ENCODE measurements around the gene ARID5B.

The ARID5B gene

DNA sequence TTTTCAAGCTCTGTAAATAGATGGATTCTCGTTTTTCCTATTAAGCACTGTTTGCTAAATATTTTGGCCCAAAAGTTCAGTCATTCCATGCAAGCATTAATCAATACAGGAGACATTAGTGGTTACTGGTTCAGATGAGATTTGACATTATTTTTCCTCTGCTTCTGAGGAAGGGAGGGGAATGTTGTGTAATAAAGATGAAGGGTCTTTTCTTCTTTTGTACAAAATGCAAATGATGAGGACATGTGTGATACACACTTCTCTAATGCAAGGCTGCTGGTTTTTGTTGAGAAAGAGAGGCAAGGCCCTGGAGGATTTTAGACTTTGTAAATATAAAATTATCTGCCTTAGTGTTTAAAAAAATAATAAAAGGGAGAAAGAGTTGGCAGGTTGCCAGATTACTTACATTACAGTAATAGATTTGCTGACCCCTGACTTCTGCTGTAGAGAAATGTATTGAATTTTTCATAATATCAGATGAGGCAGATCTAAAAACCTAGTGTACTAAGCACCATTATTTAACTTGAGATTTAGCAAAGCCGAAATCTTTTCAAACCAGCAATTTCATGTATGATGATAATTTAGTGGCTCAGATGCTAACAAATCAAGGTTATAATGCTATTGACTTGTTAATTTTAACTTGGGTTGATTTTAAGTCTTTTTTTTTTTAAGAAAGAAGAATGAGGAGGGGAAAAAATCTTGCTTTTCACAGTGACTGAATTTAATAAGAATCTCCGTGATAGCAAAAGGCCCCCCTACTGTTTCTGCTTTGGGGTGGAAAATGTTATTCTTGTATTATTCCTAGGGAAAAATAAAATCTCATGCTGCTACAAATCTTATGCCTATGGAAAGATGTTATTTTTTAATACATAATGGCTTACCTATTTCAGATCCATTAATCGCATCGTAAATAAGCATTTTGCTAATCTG is 180.1 kb downstream of the ARID5B start:
- DNase-seq: no peak

DNA sequence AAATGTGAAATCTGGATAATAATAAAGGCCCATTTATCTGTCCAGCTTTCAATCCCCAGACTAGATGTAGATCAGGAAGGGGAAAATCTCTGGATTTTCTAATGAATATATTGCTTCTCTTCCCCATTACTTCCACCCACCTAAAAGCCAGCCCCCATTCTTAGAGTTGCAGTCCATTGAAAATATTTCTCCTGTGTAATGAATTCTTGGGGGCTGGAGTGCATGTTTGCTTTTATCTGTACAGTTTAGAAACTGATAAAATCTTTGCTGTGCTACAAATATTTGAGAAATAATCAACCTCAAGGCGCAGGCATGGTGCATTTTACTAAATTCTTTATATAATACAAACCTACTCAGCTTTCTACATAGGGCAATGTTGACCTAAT is 180.8 kb downstream of the ARID5B start:
- no peak for DNase-seq

DNA sequence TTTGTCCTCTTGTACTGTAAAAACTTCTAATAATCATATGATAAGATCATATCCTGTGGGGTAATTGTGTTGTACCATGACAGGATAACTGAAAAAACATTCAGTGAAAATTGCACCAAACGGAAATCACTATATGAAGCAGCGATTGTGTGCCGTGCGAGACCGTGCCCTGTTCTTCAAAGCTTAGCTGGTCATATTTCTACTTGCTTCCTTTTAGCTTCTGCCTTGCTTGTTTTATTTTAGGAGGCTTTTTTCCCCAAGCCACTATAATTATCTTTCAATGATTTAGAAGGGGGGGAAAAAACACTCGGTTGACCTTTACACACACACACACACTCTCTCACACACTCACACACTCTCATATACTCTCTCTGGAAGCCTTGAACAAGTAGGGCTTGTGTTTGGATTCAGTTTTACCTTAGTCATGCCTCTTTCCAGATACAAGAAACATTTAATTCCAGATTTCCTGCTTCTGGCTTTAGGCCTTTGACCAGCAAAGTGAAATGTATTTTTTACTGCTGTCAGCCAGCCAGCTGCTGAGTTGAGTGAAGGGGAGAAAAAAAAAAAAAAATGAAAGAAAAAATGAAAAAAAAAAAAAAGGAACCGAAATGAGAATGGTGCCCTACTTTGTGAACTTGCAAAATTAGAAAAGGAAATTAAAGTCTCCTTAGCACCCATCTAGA is 181.4 kb downstream of the ARID5B start:
- DNase-seq: no peak

DNA sequence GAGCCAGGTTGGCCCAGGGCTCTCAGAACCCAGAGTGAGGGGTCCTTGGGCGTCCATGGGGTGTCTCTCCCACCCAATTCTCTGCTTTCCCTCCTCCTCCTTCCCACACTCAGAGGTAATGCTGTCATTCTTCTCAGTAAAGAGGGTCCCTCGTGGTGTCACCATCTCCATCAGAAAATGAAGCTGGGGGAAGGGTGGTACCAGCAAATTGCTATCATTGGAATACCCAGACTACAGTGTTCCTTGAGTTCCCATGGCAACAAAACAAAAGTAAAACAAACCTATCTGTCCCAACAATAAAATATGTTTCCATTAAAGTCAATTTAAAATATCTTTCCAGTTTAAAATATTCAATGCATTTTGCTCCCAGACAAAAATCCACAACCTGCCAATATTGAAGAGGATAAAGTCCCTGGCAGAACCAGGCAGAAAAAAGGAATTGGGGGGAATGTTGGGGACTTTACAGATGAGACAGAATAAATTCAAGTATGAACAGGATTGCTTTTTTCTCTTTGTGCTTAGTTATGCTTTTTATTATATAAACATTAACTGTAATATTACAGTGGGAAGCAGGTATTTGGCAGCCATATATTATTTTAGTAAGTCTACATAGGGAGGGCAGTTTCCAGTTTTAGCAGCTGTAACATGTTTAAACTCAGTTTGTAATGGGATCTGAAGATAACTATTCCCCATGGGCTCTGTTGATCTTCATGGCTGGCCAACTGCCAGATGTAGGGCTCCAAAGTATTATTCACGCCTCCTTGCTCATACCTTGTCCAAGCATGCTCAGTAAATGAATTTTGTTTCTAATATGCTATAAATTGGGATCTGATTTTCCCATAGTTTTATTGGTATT is 182.1 kb downstream of the ARID5B start:
- no peak for DNase-seq

DNA sequence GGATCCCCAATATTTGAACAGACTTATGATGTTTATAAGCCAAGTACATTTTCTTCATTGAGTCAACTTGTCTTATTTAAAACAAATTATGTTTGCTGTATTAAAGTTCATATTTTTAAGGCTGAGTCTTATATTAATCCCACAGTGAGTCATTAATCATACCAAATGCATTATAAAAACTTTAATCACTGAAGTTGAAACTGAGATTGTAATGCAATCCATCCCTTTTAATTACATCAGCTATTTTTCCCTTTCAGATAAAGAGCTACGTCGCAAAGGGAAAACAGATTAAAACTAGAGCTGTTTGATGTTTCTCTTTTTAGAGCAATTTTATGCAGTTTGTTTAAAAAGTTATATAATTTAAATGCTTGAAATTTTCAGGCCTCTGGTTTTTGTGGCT is 183.0 kb downstream of the ARID5B start:
- no peak for DNase-seq

DNA sequence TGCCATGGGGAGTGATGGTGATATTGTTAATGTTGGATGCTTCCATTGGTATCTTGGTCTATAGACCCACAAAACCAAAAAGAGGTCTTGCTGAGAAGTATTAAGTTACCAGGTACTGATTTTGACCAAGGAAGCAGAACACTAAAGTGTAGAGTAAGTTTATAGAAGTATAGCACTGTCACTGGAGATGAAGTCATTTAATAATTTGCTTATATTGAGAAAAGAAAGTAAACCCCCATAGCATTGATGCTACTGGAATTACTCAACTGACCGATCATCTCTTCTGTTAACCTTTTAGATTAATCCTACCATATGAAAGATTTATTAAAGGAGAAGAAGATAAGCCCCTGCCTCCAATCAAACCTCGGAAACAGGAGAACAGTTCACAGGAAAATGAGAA is 183.9 kb downstream of the ARID5B start:
- DNase-seq: no peak

DNA sequence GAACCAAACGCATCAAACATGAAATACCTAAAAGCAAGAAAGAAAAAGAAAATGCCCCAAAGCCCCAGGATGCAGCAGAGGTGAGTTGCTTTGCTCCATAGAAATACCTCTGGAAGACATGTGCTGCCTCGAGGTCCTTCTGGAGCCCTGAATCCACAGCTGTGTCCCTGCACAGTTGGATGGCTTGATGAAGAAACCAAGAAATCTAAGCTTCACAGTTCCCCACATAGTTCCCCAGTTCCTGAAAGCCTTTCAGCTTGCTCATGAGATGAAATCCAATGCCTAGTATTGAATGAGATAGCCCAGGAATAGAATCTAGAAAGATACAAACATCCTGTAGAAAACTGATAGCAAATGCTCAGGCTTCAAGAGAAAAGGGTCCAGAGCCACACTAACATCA is 184.3 kb downstream of the ARID5B start:
- no peak for DNase-seq

DNA sequence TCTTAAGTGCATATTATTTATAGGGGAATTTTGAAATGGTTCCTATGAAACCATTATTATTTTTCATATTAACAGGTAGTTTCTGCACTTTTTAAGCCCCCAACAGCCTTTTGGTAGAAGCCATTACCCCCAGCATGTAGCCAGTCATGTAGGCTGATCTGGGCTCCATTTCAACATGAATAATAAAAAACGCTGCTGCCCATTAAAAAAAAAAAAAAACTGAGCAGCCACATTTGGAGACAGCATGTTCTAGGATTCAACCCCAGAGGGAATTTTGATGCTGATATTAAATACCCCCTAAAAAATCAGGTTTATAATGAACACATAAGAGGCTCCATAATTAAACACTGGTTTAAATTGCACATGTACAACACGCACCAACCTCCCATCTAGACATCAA is 185.8 kb downstream of the ARID5B start:
- DNase-seq: no peak

DNA sequence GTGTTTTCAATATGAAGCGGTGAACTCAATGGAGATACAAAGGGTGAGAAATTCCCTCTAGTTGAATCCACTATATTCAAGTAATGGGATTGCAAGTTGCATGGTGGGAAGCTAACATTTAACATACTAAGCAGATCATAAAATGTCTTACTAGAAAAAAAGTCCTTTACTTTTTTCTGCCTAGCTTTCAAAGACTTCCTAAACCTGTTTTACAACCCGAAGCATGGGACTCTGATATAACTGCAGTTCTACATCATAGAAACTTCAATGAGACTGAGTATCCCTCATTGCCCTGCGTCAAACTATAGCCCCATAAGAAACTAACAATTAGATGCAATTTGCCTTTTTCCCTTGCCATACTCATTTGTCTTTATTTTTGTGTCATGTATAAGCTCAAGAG is 187.3 kb downstream of the ARID5B start:
- no peak for DNase-seq

DNA sequence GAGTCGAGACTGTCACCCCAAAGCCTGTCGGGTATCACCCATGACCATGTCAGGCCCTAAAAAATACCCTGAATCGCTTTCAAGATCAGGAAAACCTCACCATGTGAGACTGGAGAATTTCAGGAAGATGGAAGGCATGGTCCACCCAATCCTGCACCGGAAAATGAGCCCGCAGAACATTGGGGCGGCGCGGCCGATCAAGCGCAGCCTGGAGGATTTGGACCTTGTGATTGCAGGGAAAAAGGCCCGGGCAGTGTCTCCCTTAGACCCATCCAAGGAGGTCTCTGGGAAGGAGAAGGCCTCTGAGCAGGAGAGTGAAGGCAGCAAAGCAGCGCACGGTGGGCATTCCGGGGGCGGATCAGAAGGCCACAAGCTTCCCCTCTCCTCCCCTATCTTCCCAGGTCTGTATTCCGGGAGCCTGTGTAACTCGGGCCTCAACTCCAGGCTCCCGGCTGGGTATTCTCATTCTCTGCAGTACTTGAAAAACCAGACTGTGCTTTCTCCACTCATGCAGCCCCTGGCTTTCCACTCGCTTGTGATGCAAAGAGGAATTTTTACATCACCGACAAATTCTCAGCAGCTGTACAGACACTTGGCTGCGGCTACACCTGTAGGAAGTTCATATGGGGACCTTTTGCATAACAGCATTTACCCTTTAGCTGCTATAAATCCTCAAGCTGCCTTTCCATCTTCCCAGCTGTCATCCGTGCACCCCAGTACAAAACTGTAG is 191.0 kb downstream of the ARID5B start:
- DNase-seq: no peak

DNA sequence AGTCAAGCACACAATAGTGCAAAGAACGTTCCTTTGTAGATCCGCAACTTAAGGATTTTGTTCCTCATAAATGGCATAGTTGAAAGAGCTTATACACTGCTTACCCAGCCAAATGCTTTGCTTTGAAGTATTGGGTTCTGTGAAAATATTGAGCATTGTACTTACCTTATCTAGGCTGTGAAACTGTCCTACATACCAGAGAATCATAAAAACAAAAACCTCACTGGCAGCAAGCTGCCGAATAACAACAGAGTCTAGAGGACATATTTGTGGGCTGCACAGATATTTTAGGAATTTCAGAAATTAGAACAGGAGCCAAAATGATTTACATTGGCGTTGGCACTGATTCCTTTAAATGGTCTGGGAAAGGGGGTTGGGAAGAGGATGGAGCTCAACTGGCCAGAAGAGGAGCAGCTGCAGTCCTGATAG is 192.4 kb downstream of the ARID5B start:
- DNase-seq: no peak

DNA sequence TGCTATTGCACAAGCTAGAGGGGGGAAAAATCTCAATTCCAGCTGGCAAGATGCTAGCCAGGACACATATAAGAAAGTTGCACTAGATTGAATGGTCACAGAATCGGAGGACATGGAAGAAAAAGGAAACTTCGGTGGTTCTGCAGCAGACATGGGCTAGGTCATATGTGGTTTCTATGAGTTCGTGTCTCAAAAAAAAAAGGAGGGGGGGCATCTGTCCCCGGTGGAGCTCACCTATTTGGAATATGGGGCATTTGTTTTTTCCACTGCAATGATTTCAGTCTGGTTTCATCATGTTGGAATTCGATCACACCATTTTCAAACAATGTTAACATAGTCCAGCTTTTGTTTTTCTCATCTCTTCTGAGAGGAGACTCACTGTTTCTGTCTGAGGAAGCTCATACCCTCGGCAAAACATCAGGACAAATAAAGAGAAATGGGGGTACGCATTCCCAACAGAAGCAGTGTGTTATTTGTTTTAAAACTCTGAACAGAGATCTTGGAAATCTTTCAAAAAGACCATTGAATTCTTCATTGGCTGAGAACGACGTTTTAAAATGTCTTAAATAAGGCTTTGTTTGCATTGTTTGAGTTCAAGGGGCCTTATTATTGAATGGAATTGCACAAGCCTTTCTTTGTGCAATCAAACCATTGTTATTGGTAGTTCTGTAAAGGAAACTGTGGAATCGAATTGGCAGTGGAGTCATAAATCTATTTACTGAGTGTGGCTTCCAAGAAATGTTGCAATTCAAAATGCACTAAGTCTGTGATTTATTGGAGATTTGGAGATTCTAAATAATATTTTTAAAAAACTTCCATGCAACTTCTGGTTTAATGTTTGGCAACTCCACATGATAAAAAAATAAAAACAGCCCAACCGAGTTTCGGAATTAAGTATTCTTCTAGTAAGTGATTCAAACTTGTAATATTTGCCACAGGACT is 194.0 kb downstream of the ARID5B start:
- no peak for DNase-seq

DNA sequence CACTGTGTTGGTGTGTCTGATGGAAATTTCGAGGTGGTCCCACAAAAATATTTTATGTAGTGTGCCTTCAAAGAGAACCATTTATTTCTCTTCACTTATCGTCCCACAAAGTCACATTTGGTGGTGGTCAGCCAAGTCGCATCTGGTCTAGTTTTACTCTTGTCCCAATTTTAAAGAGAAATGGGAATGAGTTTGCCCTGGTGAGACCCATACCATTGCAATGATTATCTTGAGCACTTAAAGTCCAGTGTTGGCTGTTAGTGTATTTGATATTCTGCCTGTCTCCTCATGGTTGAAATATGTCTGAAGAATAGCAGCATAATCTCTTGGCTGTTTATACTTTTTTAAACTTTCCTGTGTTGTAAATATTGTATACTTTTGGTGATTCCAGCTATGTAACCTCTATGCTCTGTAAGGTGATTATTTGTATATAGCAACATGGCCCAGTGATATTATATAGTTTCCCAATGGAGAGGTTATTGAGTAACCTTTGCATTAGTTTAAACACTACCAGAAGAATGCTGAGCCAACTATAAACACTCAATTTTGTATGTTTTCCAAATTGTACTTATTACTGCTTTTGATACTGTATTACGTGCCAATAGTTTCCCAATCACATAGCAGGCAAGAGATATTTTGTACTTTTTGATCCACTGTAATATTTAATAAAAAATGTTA is 194.9 kb downstream of the ARID5B start:
- no peak for DNase-seq

DNA sequence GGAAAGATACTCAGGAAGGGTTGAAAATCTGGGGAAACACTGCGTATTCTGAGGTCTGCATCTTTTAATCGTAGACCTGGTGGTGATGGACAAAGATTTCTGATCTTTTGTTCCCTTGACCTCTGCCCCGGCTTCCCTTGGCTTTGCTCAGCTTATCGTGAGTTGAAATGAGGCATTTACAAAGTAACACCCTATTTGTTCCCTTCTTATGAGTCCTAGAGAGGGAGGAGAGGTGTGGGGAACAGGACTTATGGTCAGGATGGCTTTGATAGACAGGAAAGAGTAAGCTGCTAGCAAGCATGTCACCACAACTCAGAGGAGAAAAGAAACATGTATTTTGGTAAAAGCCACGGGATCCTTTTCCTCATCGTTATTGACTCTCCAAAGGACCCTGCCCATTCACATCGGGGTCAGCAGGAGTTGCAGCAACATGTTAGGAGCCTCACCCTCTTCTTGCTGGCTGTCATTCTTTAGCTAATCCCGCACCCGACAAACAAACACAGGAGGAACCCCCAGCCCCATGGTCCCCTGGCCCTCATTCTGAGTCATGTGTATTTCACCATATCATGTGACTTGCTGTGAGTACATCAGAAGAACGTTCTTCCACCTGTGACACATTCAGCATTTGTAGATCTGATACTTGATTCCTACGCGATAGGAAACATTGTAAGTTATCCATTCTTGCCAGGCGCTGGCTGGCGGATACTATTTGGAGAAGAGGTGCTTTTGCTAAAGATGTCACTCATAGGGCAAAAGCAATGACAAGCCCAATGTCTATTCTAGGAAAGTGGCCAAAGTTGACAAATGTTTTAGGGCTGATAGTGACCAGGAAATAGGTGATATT is 197.0 kb downstream of the ARID5B start:
- no peak for DNase-seq

DNA sequence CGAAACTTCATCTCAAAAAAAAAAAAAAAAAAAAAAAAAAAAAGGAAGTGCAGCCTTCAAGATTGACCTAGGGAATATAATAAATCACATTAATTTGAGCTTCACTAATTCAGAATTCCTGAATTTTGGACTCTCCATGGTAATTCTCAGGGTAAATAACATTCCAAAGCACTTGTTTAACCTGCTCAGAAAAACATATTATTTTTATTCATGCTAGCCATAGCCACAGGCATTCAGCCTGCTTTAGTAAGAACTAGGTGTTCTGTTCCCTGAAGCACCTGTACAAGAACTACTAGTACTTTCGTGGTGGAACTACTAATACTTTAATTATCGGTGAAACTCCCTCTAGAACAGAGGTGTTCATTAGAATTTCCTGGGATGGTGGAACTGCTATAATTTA is 197.8 kb downstream of the ARID5B start:
- DNase-seq: no peak

DNA sequence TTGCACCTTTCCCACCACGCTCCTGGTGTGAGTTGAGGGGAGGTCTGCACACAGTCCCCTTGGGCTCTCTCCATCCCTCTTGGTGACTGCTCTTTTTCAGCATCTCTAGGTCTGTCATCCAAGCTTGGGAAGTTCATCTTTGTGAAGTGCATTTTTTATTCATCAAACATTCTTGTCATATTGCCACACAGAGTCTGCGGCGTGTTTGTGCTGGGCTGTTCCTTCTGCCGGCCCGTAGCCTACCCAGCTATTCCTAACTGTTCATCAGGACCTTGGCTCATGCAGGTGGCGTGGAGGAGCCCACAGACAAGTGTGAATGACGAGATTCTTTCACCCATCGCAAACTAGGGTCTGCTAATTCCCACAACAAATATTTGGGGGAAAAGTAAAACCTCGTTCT is 202.4 kb downstream of the ARID5B start:
- DNase-seq: no peak

DNA sequence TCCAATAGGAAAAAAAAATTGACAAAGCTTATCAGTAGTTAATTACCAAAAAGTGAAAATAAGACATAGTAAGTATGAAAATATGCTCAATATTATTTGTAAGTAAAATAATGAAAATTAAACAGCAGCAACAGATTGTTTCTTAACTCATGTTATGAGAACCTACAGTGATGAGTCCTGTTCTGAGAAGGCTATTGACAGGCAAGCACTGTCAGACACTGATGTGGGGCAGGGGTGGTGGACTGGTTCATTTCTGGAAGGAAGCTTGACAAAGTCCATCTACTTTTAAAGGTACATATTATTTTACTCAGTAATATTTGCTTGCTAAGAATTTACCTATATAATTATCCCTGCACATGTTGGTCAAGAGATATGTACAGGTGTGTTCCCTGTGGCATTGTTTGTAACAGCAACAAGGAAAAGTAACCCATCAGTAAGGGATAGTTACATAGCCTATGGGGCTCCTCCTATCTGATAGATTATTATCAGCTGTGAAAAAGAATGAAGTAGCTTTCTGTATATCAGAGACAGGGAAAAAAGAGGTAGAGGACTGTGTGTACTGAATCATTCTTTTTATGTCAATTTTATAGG is 205.5 kb downstream of the ARID5B start:
- no peak for DNase-seq

DNA sequence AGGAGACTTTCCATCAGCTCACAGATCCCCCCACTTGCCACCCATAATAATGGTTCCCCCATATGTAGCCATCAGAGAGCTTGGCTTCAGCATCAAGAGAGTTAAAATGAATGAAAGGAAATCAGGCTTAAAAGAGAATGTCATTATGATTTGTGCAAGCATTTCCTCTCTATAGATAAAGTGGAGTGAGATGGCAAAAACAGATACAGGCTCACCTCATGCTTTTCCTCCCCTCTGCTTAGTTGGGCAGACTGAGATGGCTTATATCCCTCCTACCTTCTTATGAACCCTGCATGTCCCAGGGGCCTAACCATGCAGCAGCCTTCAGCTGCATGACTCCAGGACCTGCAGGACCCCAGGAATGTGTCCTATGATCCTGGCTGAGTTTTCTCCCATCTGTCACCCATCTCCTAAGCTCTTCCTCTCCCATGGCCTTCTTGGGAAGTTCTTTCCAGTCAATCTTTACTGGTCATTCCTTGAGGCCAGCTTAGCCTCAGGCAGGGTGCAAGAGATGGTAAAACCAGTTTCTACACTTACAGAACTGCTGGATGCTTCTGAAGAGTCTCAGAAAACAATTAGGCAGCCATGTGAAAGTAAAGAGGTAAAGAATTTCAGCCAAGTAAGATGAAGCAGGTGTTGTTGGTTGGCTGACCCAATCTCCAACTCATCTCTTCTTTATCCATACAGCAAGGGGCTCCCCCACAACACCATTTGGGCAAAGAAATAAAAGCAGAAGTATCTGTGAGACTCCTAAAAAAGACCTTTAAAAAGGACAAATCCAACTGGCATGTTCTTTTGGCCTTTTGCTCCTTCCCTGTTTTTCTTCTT is 207.5 kb downstream of the ARID5B start:
- no peak for DNase-seq

Data from T1000 (cell line).